Cerebellar nuclear complex (tissue), 1 donor: ENCODE measurements around the gene ZC3H7A.
A peak's percentile ranks its signal among the peaks of the same experiment; 100 is the strongest.
"Not testable (repeated sequence)": the region's sequence is repeated elsewhere in the genome, so short reads cannot be mapped to it uniquely, and the experiment has no call there.

Experiments used
- DNase-seq, 2 experiments: peaks; one replicate each; lab custom pipeline; 2025; lab: John Stamatoyannopoulos, UW

Gene ZC3H7A, protein sequence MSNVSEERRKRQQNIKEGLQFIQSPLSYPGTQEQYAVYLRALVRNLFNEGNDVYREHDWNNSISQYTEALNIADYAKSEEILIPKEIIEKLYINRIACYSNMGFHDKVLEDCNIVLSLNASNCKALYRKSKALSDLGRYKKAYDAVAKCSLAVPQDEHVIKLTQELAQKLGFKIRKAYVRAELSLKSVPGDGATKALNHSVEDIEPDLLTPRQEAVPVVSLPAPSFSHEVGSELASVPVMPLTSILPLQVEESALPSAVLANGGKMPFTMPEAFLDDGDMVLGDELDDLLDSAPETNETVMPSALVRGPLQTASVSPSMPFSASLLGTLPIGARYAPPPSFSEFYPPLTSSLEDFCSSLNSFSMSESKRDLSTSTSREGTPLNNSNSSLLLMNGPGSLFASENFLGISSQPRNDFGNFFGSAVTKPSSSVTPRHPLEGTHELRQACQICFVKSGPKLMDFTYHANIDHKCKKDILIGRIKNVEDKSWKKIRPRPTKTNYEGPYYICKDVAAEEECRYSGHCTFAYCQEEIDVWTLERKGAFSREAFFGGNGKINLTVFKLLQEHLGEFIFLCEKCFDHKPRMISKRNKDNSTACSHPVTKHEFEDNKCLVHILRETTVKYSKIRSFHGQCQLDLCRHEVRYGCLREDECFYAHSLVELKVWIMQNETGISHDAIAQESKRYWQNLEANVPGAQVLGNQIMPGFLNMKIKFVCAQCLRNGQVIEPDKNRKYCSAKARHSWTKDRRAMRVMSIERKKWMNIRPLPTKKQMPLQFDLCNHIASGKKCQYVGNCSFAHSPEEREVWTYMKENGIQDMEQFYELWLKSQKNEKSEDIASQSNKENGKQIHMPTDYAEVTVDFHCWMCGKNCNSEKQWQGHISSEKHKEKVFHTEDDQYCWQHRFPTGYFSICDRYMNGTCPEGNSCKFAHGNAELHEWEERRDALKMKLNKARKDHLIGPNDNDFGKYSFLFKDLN

DNA sequence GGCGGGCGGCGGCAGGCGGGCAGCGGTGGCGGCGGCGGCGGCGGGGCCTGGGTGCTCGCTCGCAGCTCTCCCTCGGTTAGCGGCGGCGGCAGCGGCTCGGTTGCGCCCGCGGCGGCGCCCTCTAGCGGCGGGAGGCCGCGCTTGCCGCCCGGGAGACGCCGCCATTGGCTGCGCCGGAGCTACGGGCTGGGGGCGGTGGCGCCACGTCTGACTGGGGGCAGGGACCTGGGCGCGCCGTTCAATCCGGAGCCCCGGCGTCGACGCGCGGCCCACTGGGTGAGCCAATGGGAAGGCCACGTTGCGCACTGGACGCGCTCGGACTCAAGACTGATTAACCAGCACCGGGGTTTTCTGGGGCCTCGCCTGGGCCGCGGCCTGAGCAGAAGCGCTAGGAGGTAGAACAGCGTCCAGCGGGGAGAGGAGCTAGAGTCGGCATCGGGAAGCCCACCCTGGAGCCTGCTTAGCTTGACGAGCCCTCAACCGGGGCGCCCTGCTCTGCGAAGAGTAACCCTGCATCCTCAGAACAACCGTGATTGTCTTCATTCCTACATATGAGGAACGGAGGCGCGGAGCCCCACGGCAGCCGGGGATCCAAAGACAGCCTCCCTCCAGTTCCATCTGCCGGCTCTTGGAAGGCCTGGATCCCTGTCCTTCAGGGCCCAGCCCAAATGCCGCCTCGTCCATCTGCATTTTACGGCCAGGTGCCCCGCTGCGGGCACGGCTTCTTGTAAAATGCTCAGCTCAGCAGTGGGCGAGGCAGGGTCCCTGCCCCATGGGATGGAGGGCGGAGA lies at the start of gene ZC3H7A:
ZC3H7A (minus strand) TSS at position 93 of the 791 bp plus-strand sequence. CDS start 14,904 bp downstream, outside the sequence.
- peak; percentile 50 to 75 for DNase-seq

DNA sequence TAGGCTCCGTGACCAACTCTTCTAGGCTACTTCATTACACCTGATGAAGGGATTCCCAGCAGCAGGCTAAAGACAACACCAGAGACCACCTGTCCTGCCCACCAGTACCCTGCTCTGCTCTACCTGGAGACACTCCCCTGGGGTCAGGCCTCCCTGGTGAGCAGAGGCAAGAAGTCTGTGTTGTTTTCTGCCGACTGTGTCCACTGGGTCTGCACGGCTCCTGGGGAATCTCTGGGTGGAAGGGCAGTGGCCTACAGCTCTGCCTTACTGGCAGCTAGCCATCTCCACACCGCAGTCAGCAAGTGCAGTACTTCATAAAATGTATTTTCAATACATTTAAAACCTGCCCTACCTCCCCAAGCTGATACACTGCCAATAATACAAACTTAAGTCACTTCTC lies 47.4 kb upstream of the ZC3H7A start:
- no peak for DNase-seq

DNA sequence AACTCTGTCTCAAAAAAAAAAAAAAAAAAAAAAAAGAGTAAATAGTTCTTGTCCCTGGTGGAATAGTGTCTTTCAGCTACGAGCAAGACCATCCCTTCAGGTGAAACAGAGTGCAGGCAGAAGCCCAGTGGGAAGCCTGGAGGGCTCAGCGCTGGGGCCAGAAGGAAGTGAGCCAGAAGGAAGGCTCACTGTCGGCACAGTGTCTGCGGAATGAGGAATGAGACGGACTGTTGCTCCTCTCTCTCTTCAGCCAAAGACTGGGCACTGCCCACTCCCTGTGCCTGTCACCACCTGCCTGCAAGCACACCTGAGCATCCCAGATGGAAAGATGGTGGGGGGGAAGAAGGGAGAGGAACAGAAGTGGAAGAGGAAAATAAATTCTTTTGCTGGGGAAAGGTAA lies 46.8 kb upstream of the ZC3H7A start:
- peak in 1 of 2 experiments; percentile 26 for DNase-seq

DNA sequence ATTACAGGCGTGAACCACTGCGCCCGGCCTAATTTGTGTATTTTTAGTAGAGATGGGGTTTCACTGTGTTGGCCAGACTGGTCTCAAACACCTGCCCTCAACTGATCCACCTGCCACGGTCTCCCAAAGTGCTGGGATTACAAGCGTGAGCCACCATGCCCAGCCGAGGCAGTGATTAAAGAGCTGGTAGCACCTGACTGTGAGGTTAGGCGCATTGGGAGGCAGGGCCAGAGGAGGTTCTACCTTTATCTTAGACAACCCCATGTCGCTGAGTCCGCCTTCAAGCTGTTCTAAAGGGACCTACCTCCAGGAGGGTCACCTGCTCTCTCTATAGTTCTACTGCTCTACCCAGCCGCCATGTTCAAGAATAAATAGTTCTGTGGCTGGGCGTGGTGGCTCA lies 46.1 kb upstream of the ZC3H7A start:
- DNase-seq: no peak

DNA sequence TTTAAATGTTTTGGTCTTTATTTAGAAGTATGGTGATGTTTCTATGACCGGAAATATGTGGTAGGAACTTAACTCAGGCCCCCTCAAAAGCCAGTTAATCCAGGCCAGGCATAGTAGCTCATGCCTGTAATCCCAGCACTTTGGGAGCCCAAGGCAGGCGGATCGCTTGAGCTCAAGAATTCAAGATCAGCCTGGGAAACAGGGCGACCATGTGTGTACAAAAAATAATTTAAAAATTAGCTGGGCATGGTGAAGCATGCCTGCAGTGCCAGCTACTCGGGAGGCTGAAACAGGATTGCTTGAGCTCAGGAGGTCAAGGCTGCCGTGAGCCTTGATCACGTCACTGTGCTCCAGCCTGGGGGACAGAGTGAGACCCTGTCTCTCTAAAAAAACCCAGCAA lies 44.0 kb upstream of the ZC3H7A start:
- DNase-seq: no peak

DNA sequence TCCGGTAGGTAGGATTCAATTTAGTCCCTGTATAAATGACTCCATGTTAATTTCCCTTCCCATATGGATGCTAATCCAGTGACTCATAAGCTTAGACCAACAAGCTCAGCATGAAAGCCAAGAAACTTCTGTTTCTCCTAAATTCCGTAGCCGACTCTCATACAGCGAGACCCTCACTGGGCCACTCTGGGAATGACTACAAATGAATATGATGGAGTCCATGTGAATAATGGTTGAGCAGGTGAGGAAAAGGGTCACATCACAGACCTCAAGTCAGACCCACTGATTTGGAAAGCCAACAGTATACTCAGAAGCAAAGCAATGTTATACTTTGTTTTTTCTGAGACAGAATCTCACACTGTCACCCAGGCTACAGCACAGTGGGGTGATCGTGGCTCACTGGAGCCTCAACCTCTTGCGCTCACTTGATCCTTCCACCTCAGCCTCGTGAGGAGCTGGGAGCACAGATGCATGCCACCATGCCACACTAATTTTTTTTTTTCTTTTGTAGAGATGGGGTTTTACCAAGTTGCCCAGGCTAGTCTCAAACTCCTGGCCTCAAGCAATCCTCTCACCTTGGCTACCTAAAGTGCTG lies 39.7 kb upstream of the ZC3H7A start:
- DNase-seq: no peak

DNA sequence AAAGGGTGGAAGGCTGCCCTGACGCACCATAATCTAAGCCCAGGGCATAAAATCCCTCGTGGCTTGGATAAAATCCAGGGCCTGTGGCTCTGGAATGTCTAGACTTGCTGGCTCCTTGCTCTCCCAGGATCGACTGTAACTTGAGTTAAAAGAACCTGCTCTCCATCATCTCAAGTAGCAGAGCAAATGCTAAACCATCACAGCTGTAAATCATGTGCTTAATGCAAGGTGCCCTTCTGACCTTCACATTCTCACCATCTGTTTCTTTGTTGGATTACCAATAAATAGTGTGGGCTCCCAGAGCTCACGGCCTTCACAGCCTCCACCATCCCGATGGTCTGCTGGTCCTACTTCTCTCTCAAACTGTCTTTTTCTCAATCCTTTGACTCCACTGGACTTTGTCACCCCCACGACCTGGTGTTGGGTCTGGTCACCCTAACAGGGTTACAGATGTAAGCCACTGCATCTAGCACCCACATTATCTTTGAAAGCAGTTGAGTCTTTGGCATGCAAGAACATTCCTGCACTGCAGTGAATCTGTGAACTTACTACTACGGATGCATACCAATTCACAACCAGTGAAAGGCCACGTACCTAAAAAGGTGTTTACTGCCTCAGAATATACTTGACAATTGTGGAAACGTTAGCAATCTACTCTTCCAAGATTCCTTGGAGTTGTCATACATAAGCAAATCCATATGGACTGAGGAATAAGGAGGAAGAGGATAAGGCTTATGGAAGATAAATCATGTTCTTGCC lies 39.0 kb upstream of the ZC3H7A start:
- DNase-seq: no peak

DNA sequence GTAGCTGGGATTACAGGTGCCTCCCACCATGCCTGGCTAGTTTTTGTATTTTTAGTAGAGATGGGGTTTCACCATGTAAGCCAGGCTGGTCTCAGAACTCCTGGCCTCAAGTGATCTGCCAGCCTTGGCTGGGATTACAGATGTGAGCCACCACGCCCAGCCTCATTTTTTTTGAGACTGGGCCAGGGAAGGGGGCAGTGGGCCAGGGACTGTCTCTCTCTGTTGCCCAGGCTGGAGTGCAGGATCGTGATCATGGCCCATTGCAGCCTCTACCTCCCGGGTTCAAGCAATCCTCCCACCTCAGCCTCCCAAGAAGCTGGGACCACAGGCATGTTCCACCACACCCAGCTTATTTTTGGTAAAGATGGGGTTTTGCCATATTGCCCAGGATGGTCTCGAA lies 38.3 kb upstream of the ZC3H7A start:
- no peak for DNase-seq

DNA sequence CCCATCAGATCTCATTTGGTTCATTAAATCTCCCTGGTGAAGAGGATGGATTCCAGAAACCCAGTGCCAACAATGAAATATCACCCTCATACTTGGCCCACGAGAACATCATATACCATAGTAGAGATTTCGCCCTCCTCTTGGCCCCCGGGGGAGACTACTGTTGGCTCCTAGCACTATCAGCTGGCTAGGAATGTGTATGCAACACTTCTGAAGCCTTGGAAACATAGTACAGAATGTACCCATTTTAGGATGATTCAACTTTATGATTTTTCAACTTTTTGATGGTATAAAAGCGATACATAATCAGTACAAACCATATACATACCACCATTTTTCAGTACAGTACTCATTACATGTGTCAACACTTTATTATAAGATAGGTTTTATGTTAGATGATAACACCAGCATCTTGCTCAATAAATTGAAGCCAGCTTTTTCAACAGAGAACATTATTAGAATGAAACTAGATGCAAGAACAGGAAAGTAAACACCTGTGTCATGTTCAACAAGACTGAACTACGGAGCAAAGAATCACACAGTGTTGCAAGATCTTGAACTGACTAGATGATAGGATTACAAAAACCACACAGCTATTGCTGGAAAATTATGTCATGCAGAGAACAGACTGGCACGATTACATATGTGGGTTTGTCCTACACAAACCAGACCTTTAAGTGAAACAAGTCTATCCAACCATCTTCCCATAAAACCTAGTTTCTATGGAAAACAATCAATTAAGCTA lies 37.1 kb upstream of the ZC3H7A start:
- no peak for DNase-seq

DNA sequence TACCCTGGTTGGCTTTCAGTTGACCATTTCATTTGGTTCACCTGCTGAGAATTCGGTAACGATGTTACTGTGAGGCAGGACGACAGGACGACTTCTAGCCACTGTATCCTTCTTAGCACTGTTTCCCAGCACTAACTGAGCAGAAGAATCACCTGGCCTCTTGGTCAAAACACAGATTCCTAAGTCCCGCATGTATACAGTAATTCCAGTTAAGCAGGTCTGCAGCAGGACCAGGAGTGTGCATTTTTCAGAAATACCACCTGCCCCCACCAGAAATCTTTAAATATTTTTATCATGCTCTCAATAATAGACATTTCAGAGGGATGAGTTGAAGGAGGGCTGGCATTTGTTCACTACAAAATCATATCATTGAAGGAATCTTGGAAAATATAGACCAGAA lies 31.6 kb upstream of the ZC3H7A start:
- no peak for DNase-seq

DNA sequence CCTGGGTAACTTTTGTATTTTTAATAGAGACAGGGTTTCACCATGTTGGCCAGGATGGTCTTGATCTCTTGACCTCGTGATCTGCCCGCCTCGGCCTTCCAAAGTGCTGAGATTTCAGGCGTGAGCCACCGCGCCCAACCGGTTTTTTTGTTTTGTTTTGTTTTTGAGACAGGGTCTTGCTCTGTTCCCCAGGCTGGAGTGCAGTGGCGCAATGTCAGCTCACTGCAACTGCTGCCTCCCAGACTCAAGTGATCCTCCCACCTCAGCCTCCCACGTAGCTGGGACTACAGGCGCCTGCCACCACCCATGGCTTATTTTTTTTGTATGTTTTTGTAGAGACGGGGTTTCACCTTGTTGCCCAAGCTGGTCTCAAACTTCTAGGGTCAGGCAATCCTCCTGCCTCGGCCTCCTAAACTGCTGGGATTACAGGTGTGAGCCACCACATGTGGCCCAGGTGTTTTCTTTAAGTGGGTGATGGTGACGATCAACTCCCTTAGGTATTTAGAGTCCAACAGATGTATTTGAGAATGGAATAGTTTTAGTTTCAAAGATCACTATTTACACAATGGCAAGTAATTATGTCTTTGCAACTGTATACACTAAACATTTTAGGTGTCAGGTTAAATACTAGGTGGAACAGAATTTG lies 28.6 kb upstream of the ZC3H7A start:
- not testable (repeated sequence) for DNase-seq

DNA sequence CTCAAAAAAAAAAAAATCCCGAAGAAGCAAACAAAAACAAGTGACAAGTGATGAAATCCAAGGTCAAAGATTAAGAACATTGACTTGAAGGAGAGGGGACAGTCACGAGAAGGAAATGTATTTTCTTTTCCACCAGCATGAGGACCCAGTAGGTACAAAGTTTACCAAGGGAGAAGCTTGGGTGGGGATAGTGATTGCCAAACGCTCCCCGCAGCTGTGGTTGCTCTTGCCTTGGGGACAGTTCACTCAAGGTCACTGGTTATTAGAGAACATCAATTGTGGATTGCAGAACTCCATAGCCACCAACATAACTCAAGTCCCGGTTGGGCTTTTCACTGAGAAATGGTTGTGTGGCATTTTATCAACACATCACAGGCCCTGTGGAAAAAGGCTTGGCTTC lies 27.3 kb upstream of the ZC3H7A start:
- no peak for DNase-seq

DNA sequence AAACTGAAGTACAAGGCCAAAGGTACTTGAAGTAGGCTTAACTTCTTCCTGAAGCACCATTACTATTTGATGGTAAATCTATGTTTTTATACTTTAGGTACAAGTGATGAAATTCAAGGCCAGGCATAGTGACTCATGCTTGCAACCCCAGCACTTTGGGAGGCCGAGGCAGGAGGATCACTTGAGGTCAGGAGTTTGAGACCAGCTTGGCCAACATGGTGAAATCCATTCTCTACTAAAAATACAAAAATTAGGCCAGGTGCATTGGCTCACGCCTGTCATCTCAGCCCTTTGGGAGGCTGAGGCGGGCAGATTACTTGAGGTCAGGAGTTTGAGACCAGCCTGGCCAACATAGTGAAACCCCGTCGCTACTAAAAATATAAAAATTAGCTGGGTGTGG lies 26.6 kb upstream of the ZC3H7A start:
- DNase-seq: not testable (repeated sequence)

DNA sequence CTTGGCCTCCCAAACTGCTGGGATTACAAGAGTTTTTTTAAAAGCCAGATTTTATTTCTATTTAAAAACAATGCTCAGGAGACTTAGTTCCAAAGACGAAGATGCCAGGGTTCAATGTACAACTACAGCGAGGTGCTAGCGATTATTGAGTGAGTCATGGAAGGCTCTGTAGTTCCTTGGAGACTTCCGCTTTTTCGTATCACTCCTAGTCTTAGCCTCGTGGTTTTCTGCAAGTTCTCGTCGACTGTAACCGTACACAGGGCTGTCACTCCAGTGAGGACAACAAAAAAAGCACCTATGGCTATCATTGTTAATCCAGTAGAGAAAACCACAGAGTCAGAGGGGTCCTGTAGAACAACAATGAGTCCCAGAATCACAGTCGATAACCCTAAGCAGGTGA lies 22.7 kb upstream of the ZC3H7A start:
- no peak for DNase-seq

DNA sequence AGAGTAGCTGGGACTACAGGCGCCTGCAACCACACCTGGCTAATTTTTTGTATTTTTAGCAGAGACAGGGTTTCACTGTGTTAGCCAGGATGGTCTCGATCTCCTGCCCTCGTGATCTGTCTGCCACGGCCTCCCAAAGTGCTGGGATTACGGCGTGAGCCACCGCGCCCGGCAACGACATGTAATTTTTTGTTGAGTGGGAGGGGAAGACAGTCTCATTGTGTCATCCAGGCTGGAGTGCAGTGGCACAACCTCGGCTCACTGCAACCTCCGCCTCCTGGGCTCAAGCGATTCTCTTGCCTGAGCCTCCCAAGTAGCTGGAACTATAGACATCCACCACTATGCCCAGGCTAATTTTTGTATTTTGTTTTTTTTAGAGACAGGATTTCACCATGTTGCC lies 21.9 kb upstream of the ZC3H7A start:
- DNase-seq: not testable (repeated sequence)

DNA sequence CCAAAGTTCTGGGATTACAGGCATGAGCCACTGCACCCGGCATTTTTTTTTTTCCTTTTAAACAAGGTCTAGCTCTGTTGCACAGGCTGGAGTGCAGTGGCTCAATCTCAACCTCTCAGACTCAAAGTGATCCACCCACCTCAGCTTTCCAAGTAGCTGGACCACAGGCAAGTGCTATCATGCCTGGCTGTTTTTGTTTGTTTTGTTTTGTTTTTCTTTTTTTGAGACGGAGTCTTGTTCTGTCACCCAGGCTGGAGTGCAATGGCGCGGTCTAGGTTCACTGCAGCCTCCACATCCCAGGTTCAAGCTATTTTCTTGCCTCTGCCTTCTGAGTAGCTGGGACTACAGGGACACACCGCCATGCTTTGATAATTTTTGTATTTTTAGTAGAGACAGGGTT lies 19.1 kb upstream of the ZC3H7A start:
- DNase-seq: no peak

DNA sequence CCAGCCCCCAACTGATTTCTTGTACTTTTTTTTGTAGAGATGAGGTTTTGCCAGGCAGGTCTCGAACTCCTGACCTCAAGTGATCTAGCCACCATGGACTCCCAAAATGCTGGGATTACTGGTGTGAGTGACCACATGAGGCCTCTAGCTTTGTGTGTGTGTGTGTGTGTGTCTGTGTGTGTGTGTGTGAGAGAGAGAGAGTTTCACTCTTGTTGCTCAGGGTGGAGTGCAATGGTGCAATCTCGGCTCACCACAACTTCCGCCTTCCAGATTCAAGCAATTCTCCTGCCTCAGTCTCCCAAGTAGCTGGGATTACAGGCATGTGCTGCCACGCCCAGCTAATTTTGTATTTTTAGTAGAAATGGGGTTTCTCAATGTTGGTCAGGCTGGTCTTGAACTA lies 17.7 kb upstream of the ZC3H7A start:
- not testable (repeated sequence) for DNase-seq

DNA sequence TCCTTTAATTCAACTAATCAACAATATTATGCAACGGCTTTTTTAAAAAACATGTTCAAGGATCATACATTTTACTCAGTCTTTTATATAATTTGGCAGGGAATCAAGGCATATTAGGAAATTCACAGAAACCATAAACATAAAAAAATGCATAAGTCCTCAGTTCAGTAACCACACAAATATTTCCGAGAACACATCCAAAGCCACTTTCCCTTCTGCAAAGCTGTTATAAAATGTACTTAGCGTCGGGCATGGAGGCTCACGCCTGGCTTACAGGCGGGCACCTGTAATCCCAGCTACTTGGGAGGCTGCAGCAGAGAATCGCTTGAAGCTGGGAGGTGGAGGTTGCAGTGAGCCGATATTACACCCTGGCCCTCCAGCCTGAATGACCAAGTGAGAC lies 9.7 kb upstream of the ZC3H7A start:
- DNase-seq: no peak

DNA sequence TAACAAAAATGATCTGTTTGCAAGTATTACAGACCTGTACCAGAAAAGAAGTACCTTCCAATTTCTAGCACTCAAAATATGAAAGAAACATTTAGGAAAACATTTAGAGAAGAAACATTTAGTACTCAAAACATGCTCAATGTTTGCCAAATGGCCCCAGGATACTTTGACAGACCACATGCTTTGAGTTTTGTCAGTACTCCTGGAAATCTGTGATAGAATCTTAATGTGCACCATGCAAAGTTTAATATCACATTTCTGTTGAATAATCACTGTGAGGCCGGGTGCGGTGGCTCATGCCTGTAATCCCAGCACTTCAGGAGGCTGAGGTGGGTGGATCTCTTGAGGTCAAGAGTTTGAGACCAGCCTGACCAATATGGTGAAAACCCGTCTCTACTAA lies 8.5 kb upstream of the ZC3H7A start:
- DNase-seq: no peak
